Esophagus squamous epithelium (tissue), 4 donors: ENCODE data around the gene VPS16.

ENCODE experiments used
- POLR2A ChIP-seq, 4 donors: fragments of 450-650 bp; IDR thresholded peaks; one replicate each; pipeline ENCODE4 v1.6.1; 2017; ENCODE audit warnings: antibody characterized with exemption in 4 of 4, mild to moderate bottlenecking in 4 of 4, moderate library complexity in 3 of 4
- TF ChIP-seq, protein P1 (sequence below), 6 experiments: fragments of 450-650 bp in 4 of 6; fragments of 200-600 bp in 2 of 6; sonication (generic) in 2 of 6; IDR thresholded peaks; one replicate each; pipeline ENCODE4 v1.5.1; 2016 to 2019; ENCODE audit warnings: antibody characterized with exemption in 6 of 6, mild to moderate bottlenecking in 4 of 6, moderate library complexity in 4 of 6

DNA sequence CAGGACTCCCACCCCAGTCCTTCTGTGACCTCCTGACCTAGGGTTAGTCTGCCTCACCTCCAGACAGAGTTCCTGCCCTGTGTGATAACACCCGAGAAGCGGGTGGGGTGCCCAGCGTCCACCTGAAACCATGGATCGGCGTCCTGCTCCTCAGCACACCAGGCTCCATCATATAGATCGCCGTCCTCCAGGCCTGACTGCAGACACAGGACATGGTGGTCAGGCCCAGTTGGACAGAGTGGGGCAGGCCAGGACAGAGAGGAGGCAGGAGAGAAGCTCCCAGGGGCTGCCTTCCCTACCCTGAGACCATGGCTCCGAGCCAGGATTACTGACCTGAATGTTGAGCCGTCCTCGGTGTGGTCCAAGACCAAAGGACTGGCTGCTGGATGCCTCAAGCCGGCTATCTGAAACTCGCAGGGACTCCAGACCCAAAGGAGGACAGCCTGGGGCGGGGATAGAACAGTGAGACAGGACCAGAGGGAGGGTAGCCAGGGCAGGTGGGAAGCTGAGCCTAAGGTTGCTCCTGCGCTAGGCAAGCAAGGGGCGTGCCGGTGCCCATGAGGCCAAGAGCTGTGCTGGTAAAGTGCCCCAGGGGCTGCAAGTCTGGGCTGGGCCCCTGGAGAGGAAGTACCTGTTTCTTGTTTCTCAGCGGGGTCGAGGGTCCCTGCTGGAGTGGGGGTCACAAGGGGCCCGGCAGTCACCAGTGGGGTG is 42.3 kb upstream of the VPS16 start:
- TF ChIP-seq, protein P1, sequence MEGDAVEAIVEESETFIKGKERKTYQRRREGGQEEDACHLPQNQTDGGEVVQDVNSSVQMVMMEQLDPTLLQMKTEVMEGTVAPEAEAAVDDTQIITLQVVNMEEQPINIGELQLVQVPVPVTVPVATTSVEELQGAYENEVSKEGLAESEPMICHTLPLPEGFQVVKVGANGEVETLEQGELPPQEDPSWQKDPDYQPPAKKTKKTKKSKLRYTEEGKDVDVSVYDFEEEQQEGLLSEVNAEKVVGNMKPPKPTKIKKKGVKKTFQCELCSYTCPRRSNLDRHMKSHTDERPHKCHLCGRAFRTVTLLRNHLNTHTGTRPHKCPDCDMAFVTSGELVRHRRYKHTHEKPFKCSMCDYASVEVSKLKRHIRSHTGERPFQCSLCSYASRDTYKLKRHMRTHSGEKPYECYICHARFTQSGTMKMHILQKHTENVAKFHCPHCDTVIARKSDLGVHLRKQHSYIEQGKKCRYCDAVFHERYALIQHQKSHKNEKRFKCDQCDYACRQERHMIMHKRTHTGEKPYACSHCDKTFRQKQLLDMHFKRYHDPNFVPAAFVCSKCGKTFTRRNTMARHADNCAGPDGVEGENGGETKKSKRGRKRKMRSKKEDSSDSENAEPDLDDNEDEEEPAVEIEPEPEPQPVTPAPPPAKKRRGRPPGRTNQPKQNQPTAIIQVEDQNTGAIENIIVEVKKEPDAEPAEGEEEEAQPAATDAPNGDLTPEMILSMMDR (IDR thresholded peaks at IDR 0.05), result no peak
- no peak for TF ChIP-seq POLR2A (IDR thresholded peaks at IDR 0.05)
